CD1c-positive myeloid dendritic cell (primary cell): Measurements from ENCODE around the gene LAMC3.
"Not testable (repeated sequence)": the region's sequence is repeated elsewhere in the genome, so short reads cannot be mapped to it uniquely, and the experiment has no call there.

ENCODE experiments used
- DNase-seq: peaks from one replicate; pipeline ENCODE4 v3.0.0-alpha.2; 2016; ENCODE audit errors: extremely low spot score

The LAMC3 gene

DNA sequence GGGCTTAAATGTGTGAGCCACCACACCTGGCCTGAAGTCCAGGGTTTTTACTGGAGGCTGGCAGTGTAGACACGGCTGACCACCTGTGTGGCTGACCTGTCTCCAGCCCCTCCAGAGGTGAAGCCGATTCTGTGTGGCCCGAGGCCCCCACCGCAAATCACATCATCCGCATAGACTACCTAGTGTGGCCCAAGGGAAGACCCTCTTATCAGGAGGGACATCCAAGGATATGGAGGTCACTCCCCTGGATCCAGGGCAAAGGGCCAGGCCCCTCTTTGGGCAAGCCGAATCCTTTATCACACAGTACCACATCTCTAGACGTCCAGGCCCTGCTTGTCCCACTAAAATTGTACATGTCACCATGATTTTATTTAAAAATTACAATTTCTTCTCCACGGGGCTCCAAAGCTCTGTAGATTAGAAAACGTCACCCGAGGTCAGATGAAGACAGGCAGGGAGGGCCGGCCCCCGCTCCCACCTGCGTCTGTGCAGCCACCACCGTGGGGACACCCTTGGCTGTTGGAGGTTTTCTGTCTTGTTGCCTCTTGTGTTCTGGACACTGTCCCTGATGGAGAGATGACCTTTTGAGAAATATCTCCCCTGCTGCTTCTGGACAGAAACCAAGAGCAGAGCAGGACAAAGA lies 20.1 kb downstream of the LAMC3 start:
- no peak for DNase-seq

DNA sequence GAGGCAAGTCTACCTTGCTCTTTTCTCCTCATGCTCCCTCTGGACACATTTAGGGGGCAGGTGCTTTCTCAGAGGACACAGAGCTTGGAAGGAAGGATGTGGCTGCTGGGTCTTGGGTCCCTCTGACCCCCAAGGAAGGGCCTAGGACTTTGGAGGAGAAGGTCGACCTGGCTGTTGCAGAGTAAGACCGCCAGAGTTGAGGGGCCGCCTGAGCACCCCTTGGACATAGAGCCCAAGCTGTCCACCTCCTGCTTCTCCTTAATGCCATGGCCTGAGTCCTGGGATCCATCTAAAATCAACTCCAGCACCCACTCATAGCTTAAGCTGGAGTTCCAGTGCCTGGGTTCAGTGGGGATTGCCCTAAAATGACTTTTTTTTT lies 20.6 kb downstream of the LAMC3 start:
- DNase-seq, result no peak

DNA sequence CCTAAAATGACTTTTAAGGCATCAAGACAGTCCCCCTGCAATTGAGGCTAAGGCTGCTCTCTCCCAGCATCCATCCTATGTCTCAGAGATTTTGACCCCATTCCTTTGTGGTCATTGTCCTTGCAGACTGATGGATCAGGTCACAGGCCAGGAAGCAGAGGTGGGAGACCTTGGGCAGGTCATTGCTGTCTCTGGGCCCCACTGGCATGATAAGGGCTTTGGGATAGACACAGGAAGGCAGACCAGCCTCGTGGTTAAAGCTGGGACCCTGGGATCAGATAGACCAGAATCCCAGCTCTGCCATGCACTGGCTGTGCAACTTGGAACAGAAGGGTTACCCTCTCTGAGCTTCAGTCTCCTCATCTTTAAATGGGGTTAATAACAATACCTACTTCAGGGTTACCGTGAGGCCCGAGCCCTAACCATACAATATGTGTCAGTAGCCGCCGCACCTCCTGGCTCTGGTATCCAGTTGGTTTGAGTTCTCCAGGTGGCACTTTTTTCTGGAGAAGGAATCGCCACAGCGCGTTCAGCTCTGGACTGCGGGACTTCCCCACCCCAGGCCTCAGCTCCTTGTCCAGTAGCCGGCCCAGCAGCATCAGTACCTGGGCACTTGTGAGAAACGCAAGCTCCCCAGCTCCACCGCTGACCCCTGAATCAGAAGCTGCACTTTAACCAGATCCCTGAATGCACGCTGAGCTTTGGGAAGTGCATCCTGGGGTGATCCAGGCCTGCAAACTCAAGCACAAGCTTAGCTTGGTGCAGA lies 21.4 kb downstream of the LAMC3 start:
- no peak for DNase-seq

DNA sequence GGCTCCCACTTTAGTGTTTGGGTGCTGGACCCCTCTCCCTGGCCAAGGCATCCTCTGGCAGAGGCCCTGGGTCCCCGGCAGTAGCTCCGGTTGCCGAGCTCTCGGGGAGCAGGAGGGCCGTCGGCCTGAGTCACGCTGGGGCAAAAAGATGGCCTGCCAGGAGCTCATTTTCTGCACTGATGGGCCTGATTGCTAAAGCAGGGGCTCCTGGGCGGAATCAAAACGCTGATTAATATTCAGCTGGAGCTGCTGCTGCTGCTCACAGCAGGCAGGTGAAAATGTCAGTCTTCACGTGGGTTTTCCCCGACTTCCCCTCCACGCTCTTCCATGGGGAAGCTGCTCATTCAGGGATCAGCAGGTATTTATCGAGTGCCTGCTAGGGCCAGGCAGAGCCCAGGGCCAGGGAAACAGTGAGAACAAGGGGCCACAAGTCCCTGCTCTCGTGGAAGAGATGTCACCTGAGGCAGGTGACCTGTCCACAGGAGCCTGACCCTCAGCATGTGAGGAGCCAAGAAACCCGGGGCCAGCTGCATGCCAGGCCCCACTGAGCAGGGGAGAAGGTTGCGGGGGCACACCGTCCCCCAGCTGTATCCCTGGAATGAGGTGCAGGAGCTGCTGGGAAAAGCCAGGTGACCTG lies 22.1 kb downstream of the LAMC3 start:
- no peak for DNase-seq

DNA sequence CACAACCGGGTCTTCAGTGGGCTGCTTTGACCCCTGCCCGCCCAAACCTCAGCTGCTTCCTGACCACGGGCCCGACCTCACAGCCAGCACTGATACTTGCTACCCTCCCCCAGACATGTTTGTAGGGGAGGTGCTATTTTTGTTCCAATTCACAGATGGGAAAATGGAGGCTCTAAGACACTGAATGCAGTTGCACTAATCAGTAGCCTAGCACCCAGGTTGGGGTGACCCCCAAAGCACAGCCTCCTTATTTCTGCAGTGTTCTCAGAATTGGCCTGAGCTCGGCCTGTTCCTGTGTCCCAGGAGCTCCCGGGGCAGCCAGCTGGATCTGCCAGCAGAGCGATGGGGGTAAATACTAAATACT lies 22.6 kb downstream of the LAMC3 start:
- no peak for DNase-seq

DNA sequence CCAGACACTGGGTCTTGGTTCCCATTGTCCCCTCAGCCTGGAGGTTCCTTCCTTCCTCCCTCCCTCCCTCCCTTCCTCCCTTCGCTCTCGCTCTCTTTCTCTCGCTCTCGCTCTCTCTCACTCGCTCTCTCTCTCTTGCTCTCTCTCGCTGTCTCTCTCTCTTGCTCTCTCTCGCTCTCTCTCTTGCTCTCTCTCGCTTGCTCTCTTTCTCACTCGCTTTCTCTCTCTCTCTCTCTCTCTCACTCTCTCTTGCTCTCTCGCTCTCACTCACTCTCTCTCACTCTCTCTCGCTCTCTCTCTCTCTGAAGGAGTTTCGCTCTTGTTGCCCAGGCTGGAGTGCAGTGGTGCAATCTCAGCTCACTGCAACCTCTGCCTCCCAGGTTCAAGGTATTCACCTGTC lies 23.4 kb downstream of the LAMC3 start:
- DNase-seq, result no peak

DNA sequence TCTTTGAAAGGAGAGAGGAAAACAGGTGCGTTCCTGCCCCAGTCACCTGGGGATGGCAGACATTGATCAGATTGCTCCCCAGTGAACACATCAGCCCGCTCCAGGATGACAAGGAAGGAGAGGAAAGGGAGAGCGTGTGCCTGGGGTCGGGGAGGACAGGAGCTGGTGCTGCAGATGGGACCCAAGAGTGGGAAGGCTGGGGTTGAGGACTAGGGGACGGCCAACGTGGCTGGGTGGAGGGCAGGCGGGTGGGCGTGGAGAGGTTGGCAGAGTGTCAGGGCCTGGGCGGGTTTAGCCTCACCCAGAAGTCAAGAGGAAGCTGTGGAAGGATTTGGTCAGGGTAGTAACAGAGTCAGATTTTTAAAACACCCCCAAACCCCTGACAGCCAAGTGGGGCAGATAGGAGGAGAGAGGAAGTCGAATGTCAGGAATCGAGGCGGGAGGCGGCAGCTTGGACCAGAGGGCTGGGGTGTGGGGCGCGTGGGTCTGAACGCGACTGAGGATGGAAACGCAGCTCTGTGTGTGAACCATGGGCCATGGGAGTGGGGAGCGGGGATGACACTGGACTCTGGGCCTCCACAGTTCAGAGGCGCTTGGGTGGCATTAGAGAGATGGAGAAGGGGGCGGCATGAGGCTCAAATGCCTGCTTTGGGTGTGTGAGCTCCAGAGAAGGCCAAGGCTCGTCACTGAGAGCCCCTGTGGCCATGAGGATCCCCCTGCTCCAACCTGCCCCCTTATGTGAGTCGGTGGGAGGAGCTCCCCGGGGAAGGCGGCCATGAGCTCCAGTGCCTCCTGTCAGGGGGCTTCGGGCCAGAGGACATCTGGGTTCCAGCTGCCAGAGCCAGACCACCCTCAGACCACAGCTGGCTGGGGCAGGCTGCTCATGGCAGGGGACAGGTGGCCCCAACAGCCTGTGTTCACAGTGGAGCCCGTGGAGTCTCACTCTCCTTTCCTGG lies 24.6 kb downstream of the LAMC3 start:
- no peak for DNase-seq

DNA sequence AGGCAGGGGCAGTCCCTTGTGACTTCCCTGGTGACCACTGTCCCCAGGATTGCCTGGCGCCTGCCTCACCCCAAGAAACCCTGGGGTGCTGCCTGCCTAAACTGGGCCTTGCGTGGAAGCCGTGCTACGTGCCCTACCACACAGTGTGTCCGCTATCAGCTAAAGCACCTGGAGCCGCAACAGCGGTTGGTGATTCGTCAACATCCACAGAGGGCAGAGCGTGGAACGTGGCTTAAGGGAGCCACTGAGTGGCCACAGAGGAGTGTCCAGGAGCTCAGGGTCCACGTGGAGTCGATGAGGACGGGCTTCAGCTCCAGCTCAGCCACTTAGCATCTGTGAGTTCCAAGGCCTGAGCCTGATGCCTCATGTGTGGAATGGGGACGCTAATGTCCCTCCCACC lies 25.3 kb downstream of the LAMC3 start:
- no peak for DNase-seq

DNA sequence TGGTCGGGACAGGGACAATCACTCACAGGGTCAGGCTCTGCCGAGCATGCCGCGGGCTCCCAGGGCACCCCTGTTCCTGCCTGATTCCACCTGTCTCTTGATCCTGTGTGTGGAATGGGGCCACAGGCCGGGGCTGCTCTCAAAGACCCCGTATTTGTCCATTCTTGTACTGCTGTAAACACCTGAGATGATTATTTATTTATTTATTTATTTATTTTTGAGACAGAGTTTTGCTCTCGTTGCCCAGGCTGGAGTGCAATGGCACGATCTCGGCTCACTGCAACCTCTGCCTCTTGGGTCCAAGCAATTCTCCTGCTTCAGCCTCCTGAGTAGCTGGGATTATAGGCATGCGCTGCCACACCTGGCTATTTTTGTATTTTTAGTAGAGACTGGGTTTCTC lies 25.8 kb downstream of the LAMC3 start:
- not testable (repeated sequence) for DNase-seq

DNA sequence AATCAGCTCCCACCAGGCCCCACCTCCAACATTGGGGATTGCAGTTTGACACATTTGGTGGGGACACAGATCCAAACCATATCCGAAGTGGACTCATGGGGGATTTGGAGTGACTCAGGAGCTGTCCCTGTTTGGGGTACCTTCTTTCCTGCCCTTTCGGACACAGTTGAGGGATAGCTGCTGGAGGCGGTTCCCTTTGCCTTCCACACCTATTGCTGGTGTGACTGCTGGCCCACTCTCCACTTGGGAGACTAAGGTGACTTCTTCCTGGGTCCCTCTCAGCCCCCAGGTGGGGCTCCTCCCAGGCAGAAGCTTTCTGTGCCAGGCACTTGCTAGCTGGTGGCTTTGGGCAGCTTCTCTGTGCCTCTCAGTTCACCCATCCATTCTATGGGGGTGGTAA lies 26.6 kb downstream of the LAMC3 start:
- no peak for DNase-seq

DNA sequence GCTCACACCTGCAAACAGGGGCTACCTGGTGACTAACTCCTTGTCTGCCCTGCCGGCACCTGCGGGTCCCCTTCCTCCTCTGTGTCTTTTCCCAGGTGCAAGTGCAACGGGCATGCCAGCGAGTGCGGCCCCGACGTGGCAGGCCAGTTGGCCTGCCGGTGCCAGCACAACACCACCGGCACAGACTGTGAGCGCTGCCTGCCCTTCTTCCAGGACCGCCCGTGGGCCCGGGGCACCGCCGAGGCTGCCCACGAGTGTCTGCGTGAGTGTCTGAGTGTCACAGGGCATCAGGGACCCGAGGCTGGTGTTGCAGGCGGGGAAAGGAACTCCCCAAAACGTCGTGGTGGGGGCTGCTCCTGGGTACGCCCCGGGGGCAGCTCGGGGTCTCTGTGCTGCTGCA lies 27.1 kb downstream of the LAMC3 start:
- DNase-seq, result no peak

DNA sequence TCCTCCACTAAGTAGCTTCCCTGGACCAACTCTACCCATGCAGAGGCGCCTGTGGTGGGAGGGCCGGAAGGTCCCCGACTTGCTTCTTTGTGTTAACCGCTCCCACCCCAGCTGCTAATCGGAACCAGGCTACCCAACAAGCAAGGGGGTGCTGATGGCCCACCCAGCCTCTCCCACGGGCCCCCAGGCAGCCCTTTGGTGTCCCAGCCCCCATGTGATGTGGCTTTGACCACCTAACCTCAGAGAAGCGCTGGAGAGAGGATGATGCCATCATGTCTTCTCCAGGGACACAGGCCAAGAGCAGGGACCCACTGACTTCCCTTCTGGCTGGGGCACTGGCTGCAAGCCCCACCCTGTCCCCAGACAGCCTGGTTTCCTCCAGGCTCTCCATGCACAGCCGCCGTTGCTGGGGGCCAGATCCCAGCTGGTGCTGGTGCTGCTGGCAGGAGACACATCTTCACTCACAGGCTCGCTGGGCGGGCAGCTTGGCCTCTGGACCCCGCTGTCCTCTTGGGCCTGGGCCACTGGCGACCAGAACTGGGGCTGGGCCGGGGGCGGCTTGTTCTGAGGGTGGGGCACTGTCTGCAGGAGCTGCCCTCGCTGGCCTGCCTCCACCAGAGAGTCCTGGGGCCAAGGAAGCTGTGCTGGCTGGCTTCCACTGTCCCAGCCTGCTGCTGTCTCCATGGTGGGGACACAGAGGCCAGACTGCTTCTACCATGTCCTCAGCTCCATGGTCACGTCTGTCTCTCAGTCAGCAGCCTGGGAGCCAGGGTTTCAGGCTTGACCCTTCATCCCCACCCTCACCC lies 27.8 kb downstream of the LAMC3 start:
- no peak for DNase-seq

DNA sequence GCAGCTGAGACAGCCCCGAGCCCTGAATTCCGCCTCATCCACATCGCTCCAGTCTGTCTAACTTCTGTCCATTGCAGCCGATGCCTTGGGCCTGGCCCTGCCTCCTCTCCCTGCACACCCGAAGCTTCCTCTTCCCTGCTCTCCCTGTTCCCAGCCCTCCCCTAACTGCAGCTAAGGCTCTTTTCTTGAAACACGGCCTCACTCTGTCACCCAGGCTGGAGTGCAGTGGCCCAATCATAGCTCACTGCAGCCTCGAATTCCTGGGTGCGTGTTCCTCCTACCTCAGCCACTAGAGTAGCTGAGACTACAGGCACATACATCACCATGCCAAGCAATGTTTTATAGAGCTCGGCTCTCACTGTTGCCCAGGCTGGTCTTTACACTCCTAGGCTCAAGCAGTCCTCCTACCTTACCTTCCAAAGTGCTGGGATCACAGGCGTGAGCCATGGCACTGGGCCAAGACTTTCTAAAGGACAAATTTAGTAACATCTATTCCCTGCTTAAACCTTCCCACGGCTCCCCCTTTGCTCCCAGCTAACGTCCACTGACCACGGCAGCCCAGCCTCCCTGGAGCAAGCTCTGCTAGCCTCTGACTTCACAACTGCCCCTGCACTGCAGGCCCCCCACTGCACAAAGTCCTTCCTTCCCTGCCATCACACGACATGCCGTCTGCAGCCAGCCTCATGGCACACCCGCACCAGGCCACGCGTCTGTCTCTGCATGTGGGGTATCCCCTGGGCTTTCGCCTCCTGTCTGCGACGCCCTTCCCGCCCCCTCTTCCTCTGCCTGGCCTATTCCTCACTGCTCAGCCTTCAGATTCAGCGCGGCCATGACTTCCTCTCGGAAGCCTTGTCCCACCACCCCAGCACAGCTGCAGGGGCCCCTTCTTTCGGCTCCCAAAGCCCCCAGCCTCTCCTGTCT lies 28.6 kb downstream of the LAMC3 start:
- DNase-seq, result no peak

DNA sequence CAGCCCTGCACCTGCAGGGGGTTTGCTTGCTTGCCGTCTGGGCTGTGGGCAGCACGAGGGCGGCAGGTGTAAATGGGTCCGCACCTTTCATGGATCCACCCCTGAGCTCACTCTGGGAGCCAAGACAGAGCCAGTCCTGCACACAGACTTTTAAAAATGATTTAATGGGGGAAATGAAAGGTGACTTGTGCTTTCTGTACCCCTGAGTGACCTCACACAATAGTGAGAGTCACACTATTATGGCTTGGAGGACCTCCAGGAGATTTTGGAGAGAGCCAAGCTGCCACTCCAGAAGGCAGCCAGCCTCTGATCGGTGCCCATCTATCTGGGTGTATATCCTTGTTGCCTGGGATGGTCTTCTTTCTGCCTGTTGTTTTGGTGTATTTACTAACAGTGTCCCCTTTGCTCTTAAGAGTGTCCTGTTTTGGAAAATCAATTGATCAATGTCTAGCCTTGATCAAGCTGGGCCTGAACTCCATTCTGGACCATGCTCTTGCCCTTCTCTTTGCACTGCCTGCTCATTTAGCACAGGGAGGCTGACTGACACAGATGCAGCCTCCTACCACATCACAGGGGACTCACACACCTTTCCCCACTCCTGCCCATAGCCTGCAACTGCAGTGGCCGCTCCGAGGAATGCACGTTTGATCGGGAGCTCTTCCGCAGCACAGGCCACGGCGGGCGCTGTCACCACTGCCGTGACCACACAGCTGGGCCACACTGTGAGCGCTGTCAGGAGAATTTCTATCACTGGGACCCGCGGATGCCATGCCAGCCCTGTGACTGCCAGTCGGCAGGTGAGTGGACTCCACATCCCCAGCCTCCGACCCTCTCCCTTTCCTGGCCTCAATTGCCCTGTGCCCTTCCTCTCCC lies 29.5 kb downstream of the LAMC3 start:
- no peak for DNase-seq

DNA sequence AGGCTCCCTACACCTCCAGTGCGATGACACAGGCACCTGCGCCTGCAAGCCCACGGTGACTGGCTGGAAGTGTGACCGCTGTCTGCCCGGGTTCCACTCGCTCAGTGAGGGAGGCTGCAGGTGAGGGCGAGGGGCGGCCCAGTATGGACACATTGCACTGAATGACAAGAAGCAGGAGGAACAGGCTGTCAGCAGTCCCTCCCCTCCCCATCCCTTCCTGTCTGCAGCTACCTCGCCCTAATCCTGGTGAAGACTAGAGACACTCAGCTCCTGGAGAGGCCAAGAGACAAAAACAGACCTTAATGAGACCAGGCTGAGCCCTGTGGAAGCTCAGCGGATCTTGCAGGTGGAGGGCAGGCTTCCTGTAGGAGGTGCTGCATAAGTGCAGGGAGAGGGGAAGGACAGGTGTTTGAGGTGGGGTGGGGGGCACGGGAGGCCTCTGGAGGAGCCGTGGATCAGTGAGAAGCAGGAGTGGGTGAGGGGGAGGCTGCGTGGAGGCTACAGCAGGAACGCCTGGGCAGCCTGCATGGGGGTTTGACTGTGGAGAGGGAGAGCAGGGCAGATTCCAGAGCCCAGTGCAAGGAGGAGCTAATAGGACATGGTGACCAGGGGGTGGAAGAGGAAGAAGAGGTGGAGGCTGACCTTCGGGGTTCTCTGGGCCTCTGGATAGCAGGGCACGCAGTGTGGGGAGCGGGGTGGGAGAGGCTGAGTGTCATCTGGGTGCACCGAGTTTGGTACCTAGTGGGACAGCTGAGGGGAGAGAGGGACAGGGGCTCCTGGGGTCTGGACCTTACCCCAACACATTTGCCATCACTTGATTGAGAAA lies 30.4 kb downstream of the LAMC3 start:
- no peak for DNase-seq

DNA sequence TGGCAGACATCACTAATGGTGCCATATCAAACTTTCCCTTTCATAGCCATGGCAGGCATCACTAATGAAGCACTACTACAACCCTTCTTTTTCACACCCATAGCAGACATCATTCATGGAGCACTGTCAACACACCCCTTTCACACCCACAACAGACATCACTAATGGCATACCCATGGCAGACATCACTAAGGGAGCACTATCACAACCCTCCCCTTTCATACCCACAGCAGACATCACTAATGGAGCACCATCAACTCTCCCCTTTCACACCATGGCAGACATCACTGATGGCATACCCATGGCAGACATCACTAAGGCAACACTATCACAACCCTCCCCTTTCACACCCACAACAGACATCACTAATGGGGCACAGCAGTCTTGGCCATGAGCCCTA lies 33.7 kb downstream of the LAMC3 start:
- DNase-seq, result no peak

DNA sequence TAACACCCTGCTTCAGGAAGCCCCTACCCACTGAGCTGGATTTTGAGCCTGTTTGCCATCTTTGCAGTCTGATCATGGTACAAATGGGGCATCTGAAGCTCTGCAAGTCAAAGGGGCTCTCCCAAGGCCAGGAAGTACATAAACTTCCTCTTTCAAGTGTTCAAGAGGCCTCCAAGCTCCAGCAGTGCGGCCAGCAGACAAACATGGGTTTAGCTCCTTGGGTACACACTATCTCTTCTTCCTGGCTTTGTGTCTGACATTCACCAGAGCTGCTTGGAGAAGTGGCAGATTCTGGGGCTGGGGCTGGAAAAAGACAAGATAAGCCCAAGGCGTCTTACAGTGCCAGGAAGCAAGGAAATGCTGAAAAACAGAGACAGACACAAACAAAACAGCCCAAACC lies 34.1 kb downstream of the LAMC3 start:
- peak; percentile 26 for DNase-seq

DNA sequence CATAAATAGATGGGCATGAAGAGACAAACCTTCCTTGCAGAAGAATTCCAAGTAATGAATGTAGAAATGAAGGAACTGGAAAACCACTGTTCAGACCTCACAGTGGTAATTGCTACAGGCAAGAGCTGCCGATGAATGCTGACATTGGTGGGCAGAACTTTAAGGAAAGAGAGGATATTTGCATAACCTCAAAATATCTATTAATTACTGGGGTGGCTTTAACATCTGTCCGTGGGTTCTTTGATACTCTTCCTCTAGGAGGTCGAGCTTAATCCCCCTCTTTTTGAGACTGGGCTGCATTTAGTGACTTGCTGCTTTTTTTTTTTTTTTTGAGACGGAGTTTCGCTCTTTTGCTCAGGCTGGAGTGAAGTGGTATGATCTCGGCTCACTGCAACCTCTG lies 34.7 kb downstream of the LAMC3 start:
- no peak for DNase-seq
